ENCODE measurements around the gene MRGPRX1. TPM values are rescaled to one million over a fixed set of nuclear protein-coding genes. Genes with fewer than 3 reads are reported as not detected.

The MRGPRX1 gene
- polyA plus RNA-seq, 2 of the 4 experiments (the other 2 are of a cell fraction): not detected

- no peak for TF ChIP-seq MAFK (IDR thresholded peaks at IDR 0.05; ENCODE audit: partially characterized antibody)
- no peak for TF ChIP-seq NR3C1 (IDR thresholded peaks at IDR 0.05)
- TF ChIP-seq GATA3 (IDR thresholded peaks at IDR 0.05; ENCODE audit: borderline replicate concordance): no peak
- TF ChIP-seq ZFP36 (IDR thresholded peaks at IDR 0.05; ENCODE audit: borderline replicate concordance, partially characterized antibody): no peak
- TF ChIP-seq, protein P1, sequence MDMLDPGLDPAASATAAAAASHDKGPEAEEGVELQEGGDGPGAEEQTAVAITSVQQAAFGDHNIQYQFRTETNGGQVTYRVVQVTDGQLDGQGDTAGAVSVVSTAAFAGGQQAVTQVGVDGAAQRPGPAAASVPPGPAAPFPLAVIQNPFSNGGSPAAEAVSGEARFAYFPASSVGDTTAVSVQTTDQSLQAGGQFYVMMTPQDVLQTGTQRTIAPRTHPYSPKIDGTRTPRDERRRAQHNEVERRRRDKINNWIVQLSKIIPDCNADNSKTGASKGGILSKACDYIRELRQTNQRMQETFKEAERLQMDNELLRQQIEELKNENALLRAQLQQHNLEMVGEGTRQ (IDR thresholded peaks at IDR 0.05): no peak
- TF ChIP-seq CBX2 (IDR thresholded peaks at IDR 0.05; ENCODE audit: borderline replicate concordance, low read depth): no peak
- TF ChIP-seq, protein P2, sequence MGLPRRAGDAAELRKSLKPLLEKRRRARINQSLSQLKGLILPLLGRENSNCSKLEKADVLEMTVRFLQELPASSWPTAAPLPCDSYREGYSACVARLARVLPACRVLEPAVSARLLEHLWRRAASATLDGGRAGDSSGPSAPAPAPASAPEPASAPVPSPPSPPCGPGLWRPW (IDR thresholded peaks at IDR 0.05): no peak
- no peak for TF ChIP-seq BCL3 (IDR thresholded peaks at IDR 0.05)
- TF ChIP-seq HDAC2 (IDR thresholded peaks at IDR 0.05): no peak
- TF ChIP-seq PHF8 (IDR thresholded peaks at IDR 0.05; ENCODE audit: borderline replicate concordance, low read depth): no peak
- TF ChIP-seq CHD4 (IDR thresholded peaks at IDR 0.05; ENCODE audit: borderline replicate concordance): no peak
- no peaks in the 10 kb centered on the region for H3K9me3 ChIP-seq
- ChIA-PET POLR2A (no interaction called here), CTCF (no interaction called here)
- H3K4me2 ChIP-seq: no peak overlapping the region
- no peaks in the 10 kb centered on the region for H3K4me1 ChIP-seq
- 23% methylated on average over 5 of the region's 5 CpGs for whole genome bisulfite sequencing (ENCODE audit: missing lambda C conversion rate)
- no peak overlapping the region for H3K27ac ChIP-seq
- DNase-seq (ENCODE audit: low read depth in 1 of 2, low spot score in 1 of 2) (no peak), ATAC-seq (no peak), FAIRE-seq (no peak)
- no peak overlapping the region for H3K4me3 ChIP-seq
These were observed 3.1 kb downstream of the MRGPRX1 start for GRCh38 chr11:18936002-18936673.

- Histone ChIP-seq H3K4me2 (no peak overlapping the region), H3K4me1 (no peaks in the 10 kb centered on the region), H3K27ac (no peak overlapping the region), H3K4me3 (no peak overlapping the region), H3K9me3 (no peaks in the 10 kb centered on the region)
- CTCF ChIA-PET: no interaction called here
- WGBS (ENCODE audit: missing lambda C conversion rate): 59% methylated on average over 22 of the region's 22 CpGs
- POLR2A ChIA-PET: no interaction called here
- ATAC-seq (no peak), FAIRE-seq (no peak), DNase-seq (ENCODE audit: low read depth in 1 of 2, low spot score in 1 of 2) (no peak)
- no peak for TF ChIP-seq EP300 (IDR thresholded peaks at IDR 0.05)
- no peak for TF ChIP-seq JUNB (IDR thresholded peaks at IDR 0.05)
- TF ChIP-seq HDAC2 (IDR thresholded peaks at IDR 0.05): no peak
- TF ChIP-seq ATOH8 (CRISPR knock-in tag; IDR thresholded peaks at IDR 0.05; ENCODE audit: low read depth): no peak
- TF ChIP-seq FOXS1 (CRISPR knock-in tag; IDR thresholded peaks at IDR 0.05): no peak
- TF ChIP-seq, protein P1 (IDR thresholded peaks at IDR 0.05): no peak
These were observed 4.9 kb downstream of the MRGPRX1 start for GRCh38 chr11:18934195-18934814.

- H3K4me3 ChIP-seq: no peak overlapping the region
- ChIA-PET CTCF (no interaction called here), POLR2A (no interaction called here)
- ATAC-seq (no peak), FAIRE-seq (no peak), DNase-seq (ENCODE audit: low read depth in 1 of 2, low spot score in 1 of 2) (no peak)
- 11% methylated on average over 3 of the region's 3 CpGs for WGBS (ENCODE audit: missing lambda C conversion rate)
- H3K4me1 ChIP-seq: no peaks in the 10 kb centered on the region
- H3K4me2 ChIP-seq: no peak overlapping the region
- peaks cover 3% of the 10 kb centered on the region; the same call in 1 of the 3 replicates for H3K9me3 ChIP-seq
- no peak overlapping the region for H3K27ac ChIP-seq
- TF ChIP-seq EHMT2 (IDR thresholded peaks at IDR 0.05; ENCODE audit: low read depth) (no peak), ZFP36 (IDR thresholded peaks at IDR 0.05; ENCODE audit: borderline replicate concordance, partially characterized antibody) (peak; percentile 14), NPAS2 (CRISPR knock-in tag; IDR thresholded peaks at IDR 0.05; ENCODE audit: borderline replicate concordance) (no peak), CHD2 (IDR thresholded peaks at IDR 0.05; ENCODE audit: low read length, partially characterized antibody) (no peak), NR3C1 (IDR thresholded peaks at IDR 0.05) (no peak), MYC (IDR thresholded peaks at IDR 0.05; ENCODE audit: borderline replicate concordance, low read length) (no peak), SMC3 (IDR thresholded peaks at IDR 0.05) (no peak), HMGXB4 (CRISPR knock-in tag; IDR thresholded peaks at IDR 0.05; ENCODE audit: borderline replicate concordance) (no peak), POLR2AphosphoS2 (conservative IDR thresholded peaks at IDR 0.05; ENCODE audit: low read length) (no peak), EP300 (IDR thresholded peaks at IDR 0.05) (no peak), RNF2 (IDR thresholded peaks at IDR 0.05; ENCODE audit: borderline replicate concordance, low read depth) (peak; percentile 77; the same call in 1 of the 2 replicates), KDM1A (IDR thresholded peaks at IDR 0.05; ENCODE audit: low read depth) (no peak), POLR2A (IDR thresholded peaks at IDR 0.05; ENCODE audit: low read length) (no peak)
- TF ChIP-seq, protein P2 (IDR thresholded peaks at IDR 0.05): no peak
These were observed 11.5 kb downstream of the MRGPRX1 start for GRCh38 chr11:18927550-18928322.

Data from A549 (cell line).